HEK293 (cell line): ENCODE measurements around the gene CPA4.

Source experiments
- EGR2 ChIP-seq: fragments of 450-650 bp; formaldehyde crosslinking; IDR thresholded peaks from 2 replicates; pipeline ENCODE4 v1.5.1; 2016; ENCODE audit warnings: low read depth, missing biosample characterization, missing genetic modification characterization
- FEZF1 ChIP-seq: fragments of 450-650 bp; formaldehyde crosslinking; IDR thresholded peaks from 2 replicates; pipeline ENCODE4 v1.5.1; 2016; ENCODE audit warnings: missing biosample characterization, missing genetic modification characterization
- KLF7 ChIP-seq: fragments of 450-650 bp; formaldehyde crosslinking; IDR thresholded peaks from 2 replicates; pipeline ENCODE4 v1.5.1; 2016; ENCODE audit warnings: missing biosample characterization, missing genetic modification characterization, borderline replicate concordance
- KLF9 ChIP-seq: fragments of 450-650 bp; formaldehyde crosslinking; IDR thresholded peaks from 2 replicates; pipeline ENCODE4 v1.5.1; 2016; ENCODE audit warnings: missing biosample characterization, missing genetic modification characterization, low read depth
- MZF1 ChIP-seq: fragments of 450-650 bp; formaldehyde crosslinking; IDR thresholded peaks from 2 replicates; pipeline ENCODE4 v1.5.1; 2017; ENCODE audit warnings: missing biosample characterization, missing genetic modification characterization, borderline replicate concordance
- RBAK ChIP-seq: fragments of 450-650 bp; formaldehyde crosslinking; IDR thresholded peaks from 2 replicates; pipeline ENCODE4 v1.5.1; 2016; ENCODE audit warnings: missing biosample characterization, missing genetic modification characterization
- REPIN1 ChIP-seq: fragments of 450-650 bp; formaldehyde crosslinking; IDR thresholded peaks from 2 replicates; pipeline ENCODE4 v1.5.1; 2017; ENCODE audit warnings: missing biosample characterization, missing genetic modification characterization, low read depth
- SCRT2 ChIP-seq: fragments of 450-650 bp; formaldehyde crosslinking; IDR thresholded peaks from 2 replicates; pipeline ENCODE4 v1.5.1; 2016; ENCODE audit warnings: missing biosample characterization, missing genetic modification characterization
- ZBTB17 ChIP-seq: fragments of 450-650 bp; formaldehyde crosslinking; IDR thresholded peaks from 2 replicates; pipeline ENCODE4 v1.5.1; 2016; ENCODE audit warnings: missing biosample characterization, missing genetic modification characterization
- ZBTB48 ChIP-seq: fragments of 450-650 bp; formaldehyde crosslinking; IDR thresholded peaks from 2 replicates; pipeline ENCODE4 v1.5.1; 2016; ENCODE audit warnings: missing biosample characterization, missing genetic modification characterization
- ZFP41 ChIP-seq: fragments of 450-650 bp; formaldehyde crosslinking; IDR thresholded peaks from 2 replicates; pipeline ENCODE4 v1.5.1; 2016; ENCODE audit warnings: missing biosample characterization, missing genetic modification characterization, borderline replicate concordance
- ZNF16 ChIP-seq: fragments of 450-650 bp; formaldehyde crosslinking; IDR thresholded peaks from 2 replicates; pipeline ENCODE4 v1.5.1; 2016; ENCODE audit warnings: low read depth, missing biosample characterization, missing genetic modification characterization
- ZNF223 ChIP-seq: fragments of 450-650 bp; formaldehyde crosslinking; IDR thresholded peaks from 2 replicates; pipeline ENCODE4 v1.5.1; 2016; ENCODE audit warnings: missing biosample characterization, missing genetic modification characterization
- ZNF23 ChIP-seq: fragments of 450-650 bp; formaldehyde crosslinking; IDR thresholded peaks from 2 replicates; pipeline ENCODE4 v1.5.1; 2016; ENCODE audit warnings: missing biosample characterization, missing genetic modification characterization, borderline replicate concordance
- ZNF302 ChIP-seq: fragments of 450-650 bp; formaldehyde crosslinking; IDR thresholded peaks from 2 replicates; pipeline ENCODE4 v1.5.1; 2016; ENCODE audit warnings: missing biosample characterization, missing genetic modification characterization, low read depth
- ZNF341 ChIP-seq: fragments of 450-650 bp; formaldehyde crosslinking; IDR thresholded peaks from 2 replicates; pipeline ENCODE4; 2016; ENCODE audit warnings: low read depth, missing biosample characterization, missing genetic modification characterization
- ZNF391 ChIP-seq: fragments of 450-650 bp; formaldehyde crosslinking; IDR thresholded peaks from 2 replicates; pipeline ENCODE4 v1.5.1; 2016; ENCODE audit warnings: low read depth, missing biosample characterization, missing genetic modification characterization, borderline replicate concordance
- ZNF600 ChIP-seq: fragments of 450-650 bp; formaldehyde crosslinking; IDR thresholded peaks from 2 replicates; pipeline ENCODE4 v1.5.1; 2016; ENCODE audit warnings: missing biosample characterization, missing genetic modification characterization
- ZNF629 ChIP-seq: fragments of 450-650 bp; formaldehyde crosslinking; IDR thresholded peaks from 2 replicates; pipeline ENCODE4 v1.5.1; 2017; ENCODE audit warnings: missing biosample characterization, missing genetic modification characterization
- ZNF654 ChIP-seq: fragments of 450-650 bp; formaldehyde crosslinking; IDR thresholded peaks from 2 replicates; pipeline ENCODE4 v1.5.1; 2016; ENCODE audit warnings: low read depth, missing biosample characterization, missing genetic modification characterization
- ZNF777 ChIP-seq: fragments of 450-650 bp; formaldehyde crosslinking; IDR thresholded peaks from 2 replicates; pipeline ENCODE4 v1.5.1; 2017; ENCODE audit warnings: missing biosample characterization, missing genetic modification characterization, borderline replicate concordance
- TF ChIP-seq, protein P1 (sequence below): fragments of 450-650 bp; formaldehyde crosslinking; IDR thresholded peaks from 2 replicates; pipeline ENCODE4 v1.5.1; 2016; ENCODE audit warnings: missing biosample characterization, missing genetic modification characterization
- TF ChIP-seq, protein P2 (sequence below): fragments of 450-650 bp; formaldehyde crosslinking; IDR thresholded peaks from 2 replicates; pipeline ENCODE4 v1.5.1; 2016; ENCODE audit warnings: missing biosample characterization, missing genetic modification characterization
- TF ChIP-seq, protein P3 (sequence below): fragments of 450-650 bp; formaldehyde crosslinking; IDR thresholded peaks from 2 replicates; pipeline ENCODE4 v1.5.1; 2016; ENCODE audit warnings: missing biosample characterization, missing genetic modification characterization
- TF ChIP-seq, protein P4 (sequence below): sonication (generic); formaldehyde crosslinking; IDR thresholded peaks from 2 replicates; pipeline ENCODE4 v1.8.1; 2022; ENCODE audit warnings: mild to moderate bottlenecking, moderate library complexity, missing genetic modification reagents
- TF ChIP-seq, protein P5 (sequence below): fragments of 450-650 bp; formaldehyde crosslinking; IDR thresholded peaks from 2 replicates; pipeline ENCODE4 v1.5.1; 2016; ENCODE audit warnings: missing biosample characterization, missing genetic modification characterization

The CPA4 gene

DNA sequence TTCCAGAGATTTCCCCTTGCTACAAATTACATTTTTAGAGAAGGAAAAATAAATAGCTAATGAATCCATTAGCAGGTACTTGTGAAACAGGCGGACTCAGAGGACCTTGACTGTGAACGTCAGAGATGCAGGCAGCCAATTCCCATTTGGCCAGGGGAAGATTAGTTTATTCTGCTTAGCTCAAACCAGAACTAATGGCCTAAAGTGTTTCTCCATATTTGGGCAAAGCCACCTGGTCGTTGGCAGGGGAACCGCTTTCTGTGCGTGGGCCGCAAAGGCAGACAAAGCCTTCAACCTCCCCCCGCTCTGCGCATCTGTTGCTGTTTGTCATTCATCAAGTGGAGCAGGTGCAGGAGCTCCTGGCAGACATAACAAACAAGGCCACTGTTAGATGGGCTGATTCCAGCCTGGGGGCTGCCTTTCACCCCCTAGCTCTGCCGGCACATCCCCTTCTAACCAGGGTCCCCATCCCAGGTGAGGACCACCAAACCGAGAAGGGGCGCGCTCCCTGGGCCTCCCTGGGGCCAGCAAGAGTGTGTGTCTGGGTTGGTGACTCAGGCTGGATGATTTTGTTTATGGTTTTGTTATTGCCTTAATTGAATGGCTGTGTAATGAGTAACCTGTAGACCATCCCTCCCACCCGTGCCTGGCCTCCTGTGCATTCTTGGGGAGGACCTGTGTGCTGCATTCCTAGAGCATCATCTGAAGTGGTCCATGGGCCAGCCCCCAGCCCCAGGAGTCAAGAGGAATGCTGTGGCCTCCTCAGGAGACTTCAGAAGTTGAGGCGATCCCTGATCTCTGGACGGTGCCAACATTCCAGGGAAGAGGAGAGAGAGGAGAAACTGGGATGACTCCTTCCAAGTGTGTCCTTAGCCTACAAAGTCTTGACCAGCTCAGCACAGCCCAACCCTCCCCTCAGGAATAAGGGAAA is 72.8 kb downstream of the CPA4 start (continued):
- TF ChIP-seq, protein P1, sequence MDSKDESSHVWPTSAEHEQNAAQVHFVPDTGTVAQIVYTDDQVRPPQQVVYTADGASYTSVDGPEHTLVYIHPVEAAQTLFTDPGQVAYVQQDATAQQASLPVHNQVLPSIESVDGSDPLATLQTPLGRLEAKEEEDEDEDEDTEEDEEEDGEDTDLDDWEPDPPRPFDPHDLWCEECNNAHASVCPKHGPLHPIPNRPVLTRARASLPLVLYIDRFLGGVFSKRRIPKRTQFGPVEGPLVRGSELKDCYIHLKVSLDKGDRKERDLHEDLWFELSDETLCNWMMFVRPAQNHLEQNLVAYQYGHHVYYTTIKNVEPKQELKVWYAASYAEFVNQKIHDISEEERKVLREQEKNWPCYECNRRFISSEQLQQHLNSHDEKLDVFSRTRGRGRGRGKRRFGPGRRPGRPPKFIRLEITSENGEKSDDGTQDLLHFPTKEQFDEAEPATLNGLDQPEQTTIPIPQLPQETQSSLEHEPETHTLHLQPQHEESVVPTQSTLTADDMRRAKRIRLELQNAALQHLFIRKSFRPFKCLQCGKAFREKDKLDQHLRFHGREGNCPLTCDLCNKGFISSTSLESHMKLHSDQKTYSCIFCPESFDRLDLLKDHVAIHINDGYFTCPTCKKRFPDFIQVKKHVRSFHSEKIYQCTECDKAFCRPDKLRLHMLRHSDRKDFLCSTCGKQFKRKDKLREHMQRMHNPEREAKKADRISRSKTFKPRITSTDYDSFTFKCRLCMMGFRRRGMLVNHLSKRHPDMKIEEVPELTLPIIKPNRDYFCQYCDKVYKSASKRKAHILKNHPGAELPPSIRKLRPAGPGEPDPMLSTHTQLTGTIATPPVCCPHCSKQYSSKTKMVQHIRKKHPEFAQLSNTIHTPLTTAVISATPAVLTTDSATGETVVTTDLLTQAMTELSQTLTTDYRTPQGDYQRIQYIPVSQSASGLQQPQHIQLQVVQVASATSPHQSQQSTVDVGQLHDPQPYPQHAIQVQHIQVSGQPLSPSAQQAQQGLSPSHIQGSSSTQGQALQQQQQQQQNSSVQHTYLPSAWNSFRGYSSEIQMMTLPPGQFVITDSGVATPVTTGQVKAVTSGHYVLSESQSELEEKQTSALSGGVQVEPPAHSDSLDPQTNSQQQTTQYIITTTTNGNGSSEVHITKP, result peak; percentile 89
- TF ChIP-seq EGR2 (tag by site-specific recombination) (no peak), ZNF654 (tag by site-specific recombination) (no peak), ZNF302 (tag by site-specific recombination) (no peak), ZNF341 (tag by site-specific recombination) (0 out of 2 replicates have a peak, but pooled peaks have one; percentile 10), REPIN1 (tag by site-specific recombination) (no peak), KLF7 (no peak), MZF1 (tag by site-specific recombination) (no peak), ZNF629 (tag by site-specific recombination) (peak; percentile 63), ZBTB17 (tag by site-specific recombination) (peak; percentile 64), SCRT2 (peak; percentile 99), ZBTB48 (tag by site-specific recombination) (peak; percentile 69; the same call in 1 of the 2 replicates), ZNF16 (tag by site-specific recombination) (no peak), FEZF1 (tag by site-specific recombination) (no peak), ZFP41 (no peak), ZNF391 (no peak), ZNF23 (tag by site-specific recombination) (no peak), ZNF600 (tag by site-specific recombination) (peak; percentile 54), RBAK (tag by site-specific recombination) (no peak), ZNF223 (no peak), ZNF777 (no peak), KLF9 (tag by site-specific recombination) (no peak)
- TF ChIP-seq, protein P2, sequence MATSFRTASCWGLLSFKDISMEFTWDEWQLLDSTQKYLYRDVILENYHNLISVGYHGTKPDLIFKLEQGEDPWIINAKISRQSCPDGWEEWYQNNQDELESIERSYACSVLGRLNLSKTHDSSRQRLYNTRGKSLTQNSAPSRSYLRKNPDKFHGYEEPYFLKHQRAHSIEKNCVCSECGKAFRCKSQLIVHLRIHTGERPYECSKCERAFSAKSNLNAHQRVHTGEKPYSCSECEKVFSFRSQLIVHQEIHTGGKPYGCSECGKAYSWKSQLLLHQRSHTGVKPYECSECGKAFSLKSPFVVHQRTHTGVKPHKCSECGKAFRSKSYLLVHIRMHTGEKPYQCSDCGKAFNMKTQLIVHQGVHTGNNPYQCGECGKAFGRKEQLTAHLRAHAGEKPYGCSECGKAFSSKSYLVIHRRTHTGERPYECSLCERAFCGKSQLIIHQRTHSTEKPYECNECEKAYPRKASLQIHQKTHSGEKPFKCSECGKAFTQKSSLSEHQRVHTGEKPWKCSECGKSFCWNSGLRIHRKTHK, result no peak
- TF ChIP-seq, protein P3, sequence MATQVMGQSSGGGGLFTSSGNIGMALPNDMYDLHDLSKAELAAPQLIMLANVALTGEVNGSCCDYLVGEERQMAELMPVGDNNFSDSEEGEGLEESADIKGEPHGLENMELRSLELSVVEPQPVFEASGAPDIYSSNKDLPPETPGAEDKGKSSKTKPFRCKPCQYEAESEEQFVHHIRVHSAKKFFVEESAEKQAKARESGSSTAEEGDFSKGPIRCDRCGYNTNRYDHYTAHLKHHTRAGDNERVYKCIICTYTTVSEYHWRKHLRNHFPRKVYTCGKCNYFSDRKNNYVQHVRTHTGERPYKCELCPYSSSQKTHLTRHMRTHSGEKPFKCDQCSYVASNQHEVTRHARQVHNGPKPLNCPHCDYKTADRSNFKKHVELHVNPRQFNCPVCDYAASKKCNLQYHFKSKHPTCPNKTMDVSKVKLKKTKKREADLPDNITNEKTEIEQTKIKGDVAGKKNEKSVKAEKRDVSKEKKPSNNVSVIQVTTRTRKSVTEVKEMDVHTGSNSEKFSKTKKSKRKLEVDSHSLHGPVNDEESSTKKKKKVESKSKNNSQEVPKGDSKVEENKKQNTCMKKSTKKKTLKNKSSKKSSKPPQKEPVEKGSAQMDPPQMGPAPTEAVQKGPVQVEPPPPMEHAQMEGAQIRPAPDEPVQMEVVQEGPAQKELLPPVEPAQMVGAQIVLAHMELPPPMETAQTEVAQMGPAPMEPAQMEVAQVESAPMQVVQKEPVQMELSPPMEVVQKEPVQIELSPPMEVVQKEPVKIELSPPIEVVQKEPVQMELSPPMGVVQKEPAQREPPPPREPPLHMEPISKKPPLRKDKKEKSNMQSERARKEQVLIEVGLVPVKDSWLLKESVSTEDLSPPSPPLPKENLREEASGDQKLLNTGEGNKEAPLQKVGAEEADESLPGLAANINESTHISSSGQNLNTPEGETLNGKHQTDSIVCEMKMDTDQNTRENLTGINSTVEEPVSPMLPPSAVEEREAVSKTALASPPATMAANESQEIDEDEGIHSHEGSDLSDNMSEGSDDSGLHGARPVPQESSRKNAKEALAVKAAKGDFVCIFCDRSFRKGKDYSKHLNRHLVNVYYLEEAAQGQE (tag by site-specific recombination), result no peak
- TF ChIP-seq, protein P4, sequence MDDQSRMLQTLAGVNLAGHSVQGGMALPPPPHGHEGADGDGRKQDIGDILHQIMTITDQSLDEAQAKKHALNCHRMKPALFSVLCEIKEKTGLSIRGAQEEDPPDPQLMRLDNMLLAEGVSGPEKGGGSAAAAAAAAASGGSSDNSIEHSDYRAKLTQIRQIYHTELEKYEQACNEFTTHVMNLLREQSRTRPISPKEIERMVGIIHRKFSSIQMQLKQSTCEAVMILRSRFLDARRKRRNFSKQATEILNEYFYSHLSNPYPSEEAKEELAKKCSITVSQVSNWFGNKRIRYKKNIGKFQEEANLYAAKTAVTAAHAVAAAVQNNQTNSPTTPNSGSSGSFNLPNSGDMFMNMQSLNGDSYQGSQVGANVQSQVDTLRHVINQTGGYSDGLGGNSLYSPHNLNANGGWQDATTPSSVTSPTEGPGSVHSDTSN (CRISPR knock-in tag), result no peak
- TF ChIP-seq, protein P5, sequence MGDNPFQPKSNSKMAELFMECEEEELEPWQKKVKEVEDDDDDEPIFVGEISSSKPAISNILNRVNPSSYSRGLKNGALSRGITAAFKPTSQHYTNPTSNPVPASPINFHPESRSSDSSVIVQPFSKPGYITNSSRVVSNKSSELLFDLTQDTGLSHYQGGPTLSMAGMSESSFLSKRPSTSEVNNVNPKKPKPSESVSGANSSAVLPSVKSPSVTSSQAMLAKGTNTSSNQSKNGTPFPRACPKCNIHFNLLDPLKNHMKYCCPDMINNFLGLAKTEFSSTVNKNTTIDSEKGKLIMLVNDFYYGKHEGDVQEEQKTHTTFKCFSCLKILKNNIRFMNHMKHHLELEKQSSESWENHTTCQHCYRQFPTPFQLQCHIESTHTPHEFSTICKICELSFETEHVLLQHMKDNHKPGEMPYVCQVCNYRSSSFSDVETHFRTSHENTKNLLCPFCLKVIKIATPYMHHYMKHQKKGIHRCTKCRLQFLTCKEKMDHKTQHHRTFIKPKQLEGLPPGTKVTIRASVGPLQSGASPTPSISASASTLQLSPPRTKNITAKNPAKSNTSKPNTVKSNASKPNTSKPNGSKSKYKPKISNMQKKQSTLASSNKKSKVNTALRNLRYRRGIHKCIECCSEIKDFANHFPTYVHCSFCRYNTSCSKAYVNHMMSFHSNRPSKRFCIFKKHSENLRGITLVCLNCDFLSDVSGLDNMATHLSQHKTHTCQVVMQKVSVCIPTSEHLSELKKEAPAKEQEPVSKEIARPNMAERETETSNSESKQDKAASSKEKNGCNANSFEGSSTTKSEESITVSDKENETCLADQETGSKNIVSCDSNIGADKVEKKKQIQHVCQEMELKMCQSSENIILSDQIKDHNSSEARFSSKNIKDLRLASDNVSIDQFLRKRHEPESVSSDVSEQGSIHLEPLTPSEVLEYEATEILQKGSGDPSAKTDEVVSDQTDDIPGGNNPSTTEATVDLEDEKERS, result no peak
